ENCODE data around the gene LENEP.

GRCh38 chr1:155001675-155002463 is 8.5 kb downstream of the LENEP start:
- peak in 1 of 3 experiments; percentile 50 for TF ChIP-seq CTCF (optimal IDR thresholded peaks at IDR 0.05 in 1 of 3, IDR thresholded peaks at IDR 0.05 in 1 of 3, conservative IDR thresholded peaks at IDR 0.05 in 1 of 3; ENCODE audit: extremely low read depth in 1 of 3, insufficient read depth in 2 of 3, low read length in 3 of 3)
- no peak for TF ChIP-seq EZH2 (IDR thresholded peaks at IDR 0.05; ENCODE audit: low read length)

Measured in keratinocyte (primary cell).